Hematopoietic multipotent progenitor cell treated with erythropoietin and hydrocortisone succinate and interleukin-3 and kit ligand, for 17 days (in vitro differentiated cells): ENCODE results near the gene PSMD9.
"Not testable (repeated sequence)": the region's sequence is repeated elsewhere in the genome, so short reads cannot be mapped to it uniquely, and the experiment has no call there.

Experiments
- DNase-seq: peaks from one replicate; pipeline ENCODE4 v3.0.0-alpha.2; 2015; ENCODE audit warnings: low spot score

PSMD9 gene

GRCh38 chr12:121873216-121873569 is 15.4 kb upstream of the PSMD9 start:
- no peak for DNase-seq

DNA sequence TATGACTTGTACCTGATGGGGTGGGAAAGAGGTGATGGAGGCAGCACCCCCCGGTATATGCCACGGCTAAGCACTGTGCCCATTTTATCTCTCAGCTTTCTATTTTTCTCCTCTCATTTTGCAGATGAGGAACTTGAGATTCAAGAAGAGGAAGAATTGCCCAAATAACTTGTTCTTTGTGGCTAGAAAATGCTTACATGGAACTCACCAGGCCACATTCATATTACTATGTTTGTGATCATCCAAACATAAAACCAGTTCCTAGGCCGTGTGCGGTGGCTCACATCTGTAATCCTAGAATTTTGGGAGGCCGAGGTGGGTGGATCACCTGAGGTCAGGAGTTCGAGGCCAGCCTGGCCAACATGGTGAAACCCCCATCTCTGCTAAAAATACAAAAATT is 14.5 kb upstream of the PSMD9 start:
- no peak for DNase-seq

GRCh38 chr12:121875582-121875981 is 13.0 kb upstream of the PSMD9 start:
- DNase-seq = no peak

DNA sequence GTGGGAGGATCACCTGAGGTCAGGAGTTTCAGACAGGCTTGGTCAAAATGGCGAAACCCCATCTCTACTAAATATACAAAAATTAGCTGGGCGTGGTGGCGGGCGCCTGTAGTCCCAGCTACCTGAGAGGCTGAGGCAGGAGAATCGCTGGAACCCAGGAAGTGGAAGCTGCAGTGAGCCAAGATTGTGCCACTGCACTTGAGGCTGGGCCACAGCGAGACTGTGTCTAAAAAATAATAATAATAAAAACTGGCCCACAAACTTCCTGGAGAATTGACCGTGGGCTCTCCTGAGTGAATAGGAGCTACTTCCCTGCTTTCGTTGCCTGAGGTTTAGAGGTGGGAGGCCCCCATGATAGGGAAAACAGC is 12.5 kb upstream of the PSMD9 start:
- not testable (repeated sequence) for DNase-seq

DNA sequence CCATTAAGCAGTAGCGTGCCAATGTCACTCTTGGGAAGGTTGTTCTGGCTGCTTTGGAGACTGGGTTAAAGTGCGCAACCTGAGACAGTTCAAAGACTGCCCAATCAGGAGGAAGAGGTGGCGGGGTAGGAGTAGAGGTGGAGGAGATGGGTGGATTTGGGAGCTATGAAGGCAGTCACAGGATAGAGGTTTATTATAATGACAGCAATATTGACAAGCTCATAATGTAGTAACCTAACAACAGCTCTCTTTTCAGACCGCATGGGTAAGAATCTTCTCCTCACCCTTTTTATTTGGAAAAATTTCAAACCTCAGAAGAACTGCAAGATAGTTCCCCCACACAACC is 5.3 kb upstream of the PSMD9 start:
- no peak for DNase-seq

DNA sequence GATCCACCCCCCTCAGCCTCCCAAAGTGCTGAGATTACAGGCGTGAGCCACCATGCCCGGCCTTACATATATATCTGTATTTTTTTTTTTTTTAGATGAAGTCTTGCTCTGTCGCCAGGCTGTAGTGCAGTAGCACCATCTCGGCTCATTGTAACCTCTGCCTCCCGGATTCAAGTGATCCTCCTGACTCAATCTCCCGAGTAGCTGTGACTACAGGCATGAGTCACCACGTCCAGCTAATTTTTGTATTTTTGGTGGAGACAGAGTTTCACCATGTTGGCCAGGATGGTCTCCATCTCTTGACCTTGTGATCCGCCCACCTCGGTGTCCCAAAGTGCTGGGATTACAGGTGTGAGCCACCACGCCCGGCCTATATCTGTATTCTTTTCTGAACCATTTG is 3.5 kb upstream of the PSMD9 start:
- not testable (repeated sequence) for DNase-seq

DNA sequence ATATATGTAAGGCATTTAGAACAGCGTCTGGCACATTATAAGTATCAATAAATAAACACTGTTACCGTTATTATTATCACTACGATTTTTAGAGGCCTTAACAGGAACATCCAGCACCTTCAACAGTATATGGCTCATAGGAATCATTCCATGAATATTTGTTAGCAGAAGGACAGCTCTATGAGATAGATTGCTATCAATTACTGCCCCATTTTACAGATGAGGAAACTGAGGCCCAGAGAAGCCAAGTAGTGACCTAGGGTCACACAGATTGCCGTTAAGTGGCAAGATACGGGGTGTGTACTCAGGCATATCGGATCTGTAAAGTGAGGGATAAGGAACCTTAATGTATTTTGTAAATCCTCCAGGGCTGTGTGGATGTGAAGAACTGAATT is 510 bp upstream of the PSMD9 start:
- DNase-seq = no peak

DNA sequence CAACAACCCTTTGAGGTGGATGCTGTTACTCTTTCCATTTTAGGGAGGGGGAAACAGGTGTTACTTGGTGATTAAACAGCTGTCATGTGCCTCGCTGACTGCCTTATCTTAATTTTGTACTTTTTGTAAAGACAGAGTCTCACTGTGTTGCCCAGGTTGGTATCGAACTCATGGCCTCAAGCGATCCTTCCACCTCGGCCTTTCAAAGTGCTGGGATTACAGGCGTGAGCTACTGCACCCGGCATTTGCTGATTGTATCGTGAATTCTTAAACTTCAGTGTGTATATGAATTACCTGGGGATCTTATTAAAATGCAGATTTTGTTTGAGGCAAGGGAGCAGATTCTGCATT is 659 bp downstream of the PSMD9 start:
- DNase-seq = no peak

- DNase-seq = not testable (repeated sequence)
These were observed 1.1 kb downstream of the PSMD9 start for GRCh38 chr12:121889661-121890060.

DNA sequence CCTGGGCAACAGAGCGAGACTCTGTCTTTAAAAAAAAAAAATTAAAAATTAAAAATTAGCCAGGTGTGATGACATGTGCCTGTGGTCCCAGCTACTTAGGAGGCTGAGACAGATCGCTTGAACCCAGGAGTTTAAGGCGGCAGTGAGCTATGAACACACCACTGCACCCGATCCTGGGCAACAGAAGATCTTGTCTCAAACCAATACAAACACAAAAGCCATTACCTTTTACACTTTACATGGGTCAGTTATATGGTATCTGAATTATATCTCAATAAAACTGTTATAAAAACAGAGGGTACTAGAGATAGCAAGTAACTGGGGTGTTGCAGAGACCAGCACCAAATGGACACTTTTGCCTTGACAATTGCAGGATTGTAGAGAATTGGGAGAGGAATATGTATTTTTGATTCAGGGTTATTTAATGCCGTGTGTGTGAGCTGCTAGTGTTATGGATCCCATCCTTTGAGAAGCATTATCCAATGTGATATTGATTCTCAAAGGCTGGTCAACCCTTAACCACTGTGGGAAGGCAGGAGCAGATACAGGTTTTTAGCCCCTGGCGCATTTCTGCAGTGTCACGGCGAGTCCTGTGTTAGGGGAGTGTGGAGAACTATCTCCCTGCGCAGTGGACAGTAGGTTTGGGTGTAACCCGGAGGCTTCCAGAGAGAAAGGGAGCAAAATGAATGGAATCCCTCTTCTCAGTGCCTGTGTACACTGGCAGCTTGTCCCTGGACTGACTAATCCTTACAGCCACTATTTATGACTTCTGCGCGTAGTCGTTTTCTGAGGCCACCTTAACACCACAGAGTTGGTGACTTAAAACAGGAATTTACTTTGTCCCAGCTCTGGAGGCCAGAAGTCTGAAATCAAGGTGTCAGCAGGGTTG is 4.3 kb downstream of the PSMD9 start:
- DNase-seq = peak; percentile 50

DNA sequence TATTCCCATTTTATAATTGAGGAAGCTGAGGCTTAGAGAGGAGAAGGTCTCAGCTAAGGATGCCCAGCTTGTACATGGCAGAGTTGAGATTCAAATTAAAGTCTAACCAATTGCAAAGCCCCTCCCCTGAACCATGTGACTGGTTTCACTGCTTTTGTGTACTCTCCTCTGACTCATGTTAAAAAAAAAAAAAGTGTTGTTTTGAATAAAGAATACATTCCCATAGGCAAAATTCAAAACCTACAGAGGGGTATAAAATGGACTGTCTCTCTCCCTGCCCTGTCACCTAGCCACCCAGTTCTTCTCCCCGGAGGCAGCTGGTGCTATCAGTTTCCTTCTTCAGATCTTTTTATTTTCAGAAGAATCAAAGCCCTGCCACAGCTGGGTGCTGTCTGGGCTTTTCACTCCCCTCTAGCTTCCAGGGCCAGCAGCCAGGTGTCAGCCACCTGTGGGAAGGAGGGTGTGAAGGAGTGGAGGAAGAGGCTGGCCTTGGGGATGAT is 5.4 kb downstream of the PSMD9 start:
- DNase-seq = no peak

- no peak for DNase-seq
These were observed 6.0 kb downstream of the PSMD9 start for GRCh38 chr12:121894633-121895032.

GRCh38 chr12:121898287-121898686 is 9.7 kb downstream of the PSMD9 start:
- no peak for DNase-seq

- no peak for DNase-seq
These were observed 11.0 kb downstream of the PSMD9 start for GRCh38 chr12:121899590-121899989.

DNA sequence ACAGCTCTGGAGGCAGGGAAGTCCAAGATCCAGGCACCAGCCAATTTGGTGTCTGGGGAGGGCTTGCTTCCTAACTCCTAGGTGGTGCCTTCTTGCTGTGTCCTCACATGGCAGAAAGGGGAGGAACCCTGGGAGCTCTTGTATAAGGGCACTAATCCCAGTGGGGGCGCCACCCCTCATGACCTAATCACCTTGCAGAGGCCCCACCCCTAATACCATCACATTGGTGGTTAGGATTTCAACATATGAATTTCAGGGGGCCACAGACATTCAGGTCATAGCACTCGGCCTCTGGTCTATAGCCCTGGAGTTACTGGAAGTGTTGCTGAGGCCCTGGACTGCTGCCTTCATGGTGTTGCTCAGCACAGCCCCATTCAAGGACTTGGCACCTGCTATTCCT is 14.6 kb downstream of the PSMD9 start:
- no peak for DNase-seq

- DNase-seq = no peak
These were observed 17.2 kb downstream of the PSMD9 start for GRCh38 chr12:121905746-121906145.

- DNase-seq = no peak
These were observed 20.1 kb downstream of the PSMD9 start for GRCh38 chr12:121908702-121909101.

DNA sequence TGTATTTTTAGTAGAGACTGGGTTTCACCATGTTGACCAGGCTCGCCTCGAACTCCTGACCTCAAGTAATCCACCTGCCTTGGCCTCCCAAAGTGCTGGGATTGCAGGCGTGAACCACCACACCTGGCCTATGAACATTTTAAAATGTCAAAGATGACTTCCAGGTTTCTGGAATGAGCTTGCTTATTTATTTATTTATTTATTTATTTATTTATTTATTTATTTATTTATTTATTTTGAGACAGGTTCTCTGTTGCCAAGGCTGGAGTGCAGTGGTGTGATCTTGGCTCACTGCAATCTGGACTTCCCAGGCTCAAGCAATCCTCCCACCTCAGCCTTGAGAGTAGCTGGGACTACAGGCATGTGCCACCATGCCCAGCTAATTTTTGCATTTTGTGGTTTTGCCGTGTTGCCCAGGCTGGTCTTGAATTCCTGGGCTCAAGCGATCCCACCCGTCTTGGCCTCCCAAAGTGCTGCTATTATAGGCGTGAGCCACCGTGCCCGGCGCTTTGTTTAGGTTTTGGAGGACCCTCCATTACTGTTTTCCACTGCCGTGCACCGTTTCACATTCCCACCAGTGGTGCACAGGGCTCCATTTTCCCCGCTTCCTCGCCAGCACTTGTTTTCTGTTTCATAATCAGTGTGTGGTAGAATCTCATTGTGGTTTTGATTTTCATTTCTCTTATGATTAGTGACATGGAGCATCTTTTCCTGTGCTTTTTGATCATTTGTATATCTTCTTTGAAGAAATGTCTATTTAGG is 23.4 kb downstream of the PSMD9 start:
- DNase-seq = no peak

DNA sequence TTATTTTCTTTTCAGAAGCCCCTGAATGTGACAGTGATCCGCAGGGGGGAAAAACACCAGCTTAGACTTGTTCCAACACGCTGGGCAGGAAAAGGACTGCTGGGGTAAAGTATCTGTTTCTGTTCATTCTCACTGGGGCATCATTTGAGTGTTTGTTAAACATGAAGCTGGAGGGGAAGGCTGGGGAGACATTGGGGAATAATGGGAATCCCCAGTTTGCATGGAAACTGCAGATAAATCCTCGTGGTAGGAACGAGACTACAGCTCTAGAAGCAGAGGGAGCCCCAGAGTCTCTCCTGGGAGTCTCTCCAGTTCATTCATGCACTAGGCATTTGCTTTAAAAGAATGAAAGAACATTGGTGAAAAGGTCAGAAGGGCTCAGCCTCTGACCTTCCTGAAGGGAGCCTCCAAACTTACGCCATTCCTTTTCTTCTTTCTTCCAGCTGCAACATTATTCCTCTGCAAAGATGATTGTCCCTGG is 27.3 kb downstream of the PSMD9 start:
- no peak for DNase-seq

- DNase-seq = no peak
These were observed 28.1 kb downstream of the PSMD9 start for GRCh38 chr12:121916719-121917118.

- DNase-seq = peak; percentile 97
These were observed 29.5 kb downstream of the PSMD9 start, which contains the start of gene CFAP251 for GRCh38 chr12:121917950-121918678. TSS of gene CFAP251 (plus strand) at chr12:121918592. CDS start at chr12:121921306, 2,714 bp downstream.

DNA sequence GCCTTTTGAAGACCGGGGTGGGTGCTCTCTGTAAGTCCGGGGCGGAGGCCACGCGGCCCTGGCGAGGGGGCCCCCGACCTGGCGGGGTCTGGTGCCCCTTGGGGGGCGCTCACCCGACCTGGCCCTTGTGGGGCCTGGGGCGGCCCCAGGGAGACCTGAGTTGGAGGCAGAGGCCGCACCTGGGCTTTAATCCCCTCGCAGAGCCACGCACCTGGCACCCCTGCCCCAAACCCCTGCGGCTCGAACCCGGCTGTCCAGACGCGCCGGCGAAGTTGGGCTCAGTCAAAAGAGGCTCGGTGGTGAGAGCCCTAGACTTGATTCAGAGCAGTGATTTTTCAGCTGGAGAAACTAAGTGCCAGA is 30.1 kb downstream of the PSMD9 start:
- no peak for DNase-seq

- DNase-seq = no peak
These were observed 32.5 kb downstream of the PSMD9 start for GRCh38 chr12:121921066-121921465.
